Astrocyte (in vitro differentiated cells and primary cell): ENCODE results near the gene PKP2.
"Not testable (repeated sequence)": the region's sequence is repeated elsewhere in the genome, so short reads cannot be mapped to it uniquely, and the experiment has no call there.

Experiments used
- EZH2 ChIP-seq: IDR thresholded peaks from 2 replicates; pipeline ENCODE4 v1.6.1; 2012; ENCODE audit warnings: mild to moderate bottlenecking, low read length, inconsistent platforms; ENCODE audit not compliant: insufficient read depth
- TF ChIP-seq, protein P1 (sequence below): IDR thresholded peaks from 2 replicates; pipeline ENCODE4 v1.5.1; 2011; ENCODE audit warnings: low read depth, mild to moderate bottlenecking, inconsistent platforms, low read length, moderate library complexity; ENCODE audit not compliant: insufficient read depth

DNA sequence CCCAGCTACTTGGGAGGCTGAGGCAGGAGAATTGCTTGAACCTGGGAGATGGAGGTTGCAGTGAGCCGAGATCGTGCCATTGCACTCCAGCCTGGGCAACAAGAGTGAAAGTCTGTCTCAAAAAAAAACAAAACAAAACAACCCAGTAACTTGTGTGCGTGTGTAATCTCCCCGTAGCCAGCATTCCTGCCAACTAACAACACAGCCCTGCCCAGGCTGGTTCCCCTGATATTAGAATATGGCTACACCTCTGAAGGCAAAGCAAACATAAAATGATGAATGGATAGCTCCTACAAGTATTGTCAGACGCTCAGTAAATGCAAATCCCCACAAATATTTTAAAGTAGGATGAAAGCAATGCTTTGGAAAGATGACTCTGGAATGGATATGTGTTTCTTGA, 24.2 kb downstream of the PKP2 start:
- TF ChIP-seq, protein P1, sequence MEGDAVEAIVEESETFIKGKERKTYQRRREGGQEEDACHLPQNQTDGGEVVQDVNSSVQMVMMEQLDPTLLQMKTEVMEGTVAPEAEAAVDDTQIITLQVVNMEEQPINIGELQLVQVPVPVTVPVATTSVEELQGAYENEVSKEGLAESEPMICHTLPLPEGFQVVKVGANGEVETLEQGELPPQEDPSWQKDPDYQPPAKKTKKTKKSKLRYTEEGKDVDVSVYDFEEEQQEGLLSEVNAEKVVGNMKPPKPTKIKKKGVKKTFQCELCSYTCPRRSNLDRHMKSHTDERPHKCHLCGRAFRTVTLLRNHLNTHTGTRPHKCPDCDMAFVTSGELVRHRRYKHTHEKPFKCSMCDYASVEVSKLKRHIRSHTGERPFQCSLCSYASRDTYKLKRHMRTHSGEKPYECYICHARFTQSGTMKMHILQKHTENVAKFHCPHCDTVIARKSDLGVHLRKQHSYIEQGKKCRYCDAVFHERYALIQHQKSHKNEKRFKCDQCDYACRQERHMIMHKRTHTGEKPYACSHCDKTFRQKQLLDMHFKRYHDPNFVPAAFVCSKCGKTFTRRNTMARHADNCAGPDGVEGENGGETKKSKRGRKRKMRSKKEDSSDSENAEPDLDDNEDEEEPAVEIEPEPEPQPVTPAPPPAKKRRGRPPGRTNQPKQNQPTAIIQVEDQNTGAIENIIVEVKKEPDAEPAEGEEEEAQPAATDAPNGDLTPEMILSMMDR, result not testable (repeated sequence)
- not testable (repeated sequence) for TF ChIP-seq EZH2
